Gastrocnemius medialis (tissue), 4 donors: ENCODE data around the gene NFIA.

Experiments
- CTCF ChIP-seq, 5 experiments: fragments of 450-650 bp in 3 of 5; fragments of 200-600 bp in 2 of 5; sonication (generic) in 2 of 5; IDR thresholded peaks in 4 of 5; conservative IDR thresholded peaks in 1 of 5; 1 replicate in 4 of 5; 2 replicates in 1 of 5; pipeline ENCODE4 v1.5.1; 2016 to 2019; ENCODE audit warnings: antibody characterized with exemption in 5 of 5, mild to moderate bottlenecking in 3 of 5, moderate library complexity in 3 of 5
- POLR2A ChIP-seq, 2 donors: fragments of 450-650 bp; IDR thresholded peaks; one replicate each; pipeline ENCODE4 v1.6.1; 2017; ENCODE audit warnings: antibody characterized with exemption in 2 of 2, mild to moderate bottlenecking in 2 of 2, moderate library complexity in 2 of 2

- TF ChIP-seq CTCF (IDR thresholded peaks at IDR 0.05 in 4 of 5, conservative IDR thresholded peaks at IDR 0.05 in 1 of 5): no peak
- TF ChIP-seq POLR2A (IDR thresholded peaks at IDR 0.05): no peak
These were observed 35.9 kb upstream of the NFIA start for GRCh38 chr1:61046434-61046833.
